Retinal pigment epithelial cell (primary cell): ENCODE results near the gene DUSP22.
"Not testable (repeated sequence)": the region's sequence is repeated elsewhere in the genome, so short reads cannot be mapped to it uniquely, and the experiment has no call there.

ENCODE experiments used
- DNase-seq: peaks from one replicate; pipeline ENCODE4 v3.0.0-alpha.2; 2010; ENCODE audit warnings: low read depth
- H3K4me3 ChIP-seq: 2 replicates; pipeline ENCODE4 v1.5.1; 2011; ENCODE audit warnings: mild to moderate bottlenecking, low read length, control low read depth, moderate library complexity
- CTCF ChIP-seq: conservative IDR thresholded peaks from 2 replicates; pipeline ENCODE4 v1.5.1; 2011; ENCODE audit warnings: low read depth, low read length, control low read depth, inconsistent platforms

The DUSP22 gene

GRCh38 chr6:367891-368630, 75.8 kb downstream of the DUSP22 start:
- DNase-seq = no peak
- no peak for TF ChIP-seq CTCF
- no peak overlapping the region for H3K4me3 ChIP-seq

GRCh38 chr6:369559-370431, 77.5 kb downstream of the DUSP22 start:
- TF ChIP-seq CTCF = no peak
- H3K4me3 ChIP-seq = no peak overlapping the region
- no peak for DNase-seq

GRCh38 chr6:370555-370954, 78.3 kb downstream of the DUSP22 start:
- no peak for TF ChIP-seq CTCF
- H3K4me3 ChIP-seq = no peak overlapping the region
- DNase-seq = no peak

- not testable (repeated sequence) for H3K4me3 ChIP-seq, DNase-seq
These were observed 79.6 kb downstream of the DUSP22 start for GRCh38 chr6:371851-372250.

- no peak for TF ChIP-seq CTCF
- DNase-seq = no peak
- H3K4me3 ChIP-seq = no peak overlapping the region
These were observed 80.1 kb downstream of the DUSP22 start for GRCh38 chr6:372336-372911.

- no peak for TF ChIP-seq CTCF
- DNase-seq = no peak
- no peak overlapping the region for H3K4me3 ChIP-seq
These were observed 80.7 kb downstream of the DUSP22 start for GRCh38 chr6:373031-373430.
